HepG2 (cell line): ENCODE results near the gene PTGES.

ENCODE experiments used
- ATF2 ChIP-seq: sonication (generic); formaldehyde crosslinking; IDR thresholded peaks from 2 replicates; pipeline ENCODE4 v1.4.0; 2020; ENCODE audit warnings: missing genetic modification reagents
- CEBPZ ChIP-seq: IDR thresholded peaks from 2 replicates; pipeline ENCODE4 v1.6.1; 2012; ENCODE audit warnings: low read length, improper control_type of control experiment
- CTCF ChIP-seq: sonication (generic); formaldehyde crosslinking; IDR thresholded peaks from 2 replicates; pipeline ENCODE4 v1.5.0; 2020; ENCODE audit warnings: mild to moderate bottlenecking, missing genetic modification reagents, moderate library complexity
- SIN3A ChIP-seq: IDR thresholded peaks from 2 replicates; pipeline ENCODE4 v1.6.1; 2011; ENCODE audit warnings: low read depth, mild to moderate bottlenecking, control low read depth, low read length, borderline replicate concordance
- SRF ChIP-seq: IDR thresholded peaks from 2 replicates; pipeline ENCODE4 v1.6.1; 2011; ENCODE audit warnings: mild to moderate bottlenecking, low read depth, low read length, moderate library complexity
- XBP1 ChIP-seq: sonication (generic); formaldehyde crosslinking; IDR thresholded peaks from 2 replicates; pipeline ENCODE4 v1.5.0; 2020; ENCODE audit warnings: missing genetic modification reagents
- ZNF142 ChIP-seq: sonication (generic); formaldehyde crosslinking; IDR thresholded peaks from 2 replicates; pipeline ENCODE4 v1.4.0; 2020; ENCODE audit warnings: missing genetic modification reagents
- ZNF326 ChIP-seq: sonication (generic); formaldehyde crosslinking; IDR thresholded peaks from 2 replicates; pipeline ENCODE4 v1.4.0; 2020; ENCODE audit warnings: missing genetic modification reagents, borderline replicate concordance
- ZNF468 ChIP-seq: sonication (generic); formaldehyde crosslinking; IDR thresholded peaks from 2 replicates; pipeline ENCODE4 v1.8.0; 2022; ENCODE audit warnings: mild to moderate bottlenecking, moderate library complexity, missing genetic modification reagents
- ZNF552 ChIP-seq: sonication (generic); formaldehyde crosslinking; IDR thresholded peaks from 2 replicates; pipeline ENCODE4 v1.9.0; 2022; ENCODE audit warnings: missing genetic modification reagents, mild to moderate bottlenecking, borderline replicate concordance
- ZNF574 ChIP-seq: sonication (generic); formaldehyde crosslinking; IDR thresholded peaks from 2 replicates; pipeline ENCODE4 v1.4.0; 2020; ENCODE audit warnings: missing genetic modification reagents
- ZSCAN29 ChIP-seq: sonication (generic); formaldehyde crosslinking; conservative IDR thresholded peaks from 2 replicates; pipeline ENCODE4 v1.4.0; 2020; ENCODE audit warnings: mild to moderate bottlenecking, missing genetic modification reagents

DNA sequence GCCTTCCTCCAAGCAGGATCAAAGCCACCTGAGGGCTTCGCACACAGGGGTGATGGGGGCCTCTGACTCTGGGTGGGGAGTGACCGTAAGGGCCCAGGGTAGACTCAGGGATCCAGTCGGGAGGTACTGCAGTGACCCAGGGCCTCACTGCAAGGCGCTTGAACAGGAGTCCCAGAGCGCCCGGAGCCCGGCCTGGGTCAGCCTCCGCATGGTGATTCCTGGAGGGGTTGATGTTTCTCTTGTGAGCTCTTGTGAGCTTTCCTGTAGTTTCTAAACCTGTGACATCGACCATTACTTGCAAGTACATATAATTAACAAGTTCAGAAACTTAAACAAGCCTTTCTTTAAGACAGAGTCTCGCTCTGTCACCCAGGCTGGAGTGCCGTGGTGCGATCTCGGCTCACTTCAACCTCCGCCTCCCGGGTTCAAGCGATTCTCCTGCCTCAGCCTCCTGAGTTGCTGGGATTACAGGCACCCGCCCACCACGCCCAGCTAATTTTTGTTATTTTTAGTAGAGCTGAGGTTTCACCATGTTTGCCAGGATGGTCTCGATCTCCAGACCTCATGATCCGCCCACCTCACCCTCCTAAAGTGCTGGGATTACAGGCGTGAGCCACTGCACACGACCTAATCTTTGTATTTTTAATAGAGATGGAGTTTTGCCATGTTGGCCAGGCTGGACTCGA lies 19.8 kb downstream of the PTGES start:
- TF ChIP-seq ZNF142 (no peak), ATF2 (CRISPR knock-in tag) (no peak), ZNF552 (CRISPR knock-in tag) (no peak), SIN3A (no peak), SRF (no peak), ZNF468 (CRISPR knock-in tag) (no peak), ZSCAN29 (CRISPR knock-in tag) (no peak), CTCF (CRISPR knock-in tag) (no peak), CEBPZ (no peak), ZNF574 (CRISPR knock-in tag) (no peak), ZNF326 (no peak), XBP1 (no peak)
